PFSK-1 (cell line): ENCODE results near the gene PBX3.

Experiments
- FOXP2 ChIP-seq: optimal IDR thresholded peaks from 2 replicates; pipeline ENCODE3; 2011; ENCODE audit warnings: borderline replicate concordance, control low read depth, inconsistent platforms; ENCODE audit not compliant: insufficient read depth; ENCODE audit errors: extremely low read length, extremely low read depth
- POLR2AphosphoS5 ChIP-seq: IDR thresholded peaks from 2 replicates; pipeline ENCODE4 v1.6.1; 2012; ENCODE audit warnings: low read depth, mild to moderate bottlenecking, control low read depth, low read length, moderate library complexity
- REST ChIP-seq, 2 experiments: IDR thresholded peaks; 2 replicates each; pipeline versions ENCODE4 v1.6.1 to v1.8.0; 2011 to 2012; ENCODE audit warnings: low read depth in 2 of 2, low read length in 2 of 2, control low read depth in 1 of 2, inconsistent platforms in 1 of 2, mild to moderate bottlenecking in 1 of 2, moderate library complexity in 1 of 2; ENCODE audit not compliant: insufficient read depth in 1 of 2
- TAF1 ChIP-seq: IDR thresholded peaks from 2 replicates; pipeline ENCODE4 v1.6.1; 2012; ENCODE audit warnings: low read length, control low read depth, borderline replicate concordance; ENCODE audit not compliant: insufficient read depth

DNA sequence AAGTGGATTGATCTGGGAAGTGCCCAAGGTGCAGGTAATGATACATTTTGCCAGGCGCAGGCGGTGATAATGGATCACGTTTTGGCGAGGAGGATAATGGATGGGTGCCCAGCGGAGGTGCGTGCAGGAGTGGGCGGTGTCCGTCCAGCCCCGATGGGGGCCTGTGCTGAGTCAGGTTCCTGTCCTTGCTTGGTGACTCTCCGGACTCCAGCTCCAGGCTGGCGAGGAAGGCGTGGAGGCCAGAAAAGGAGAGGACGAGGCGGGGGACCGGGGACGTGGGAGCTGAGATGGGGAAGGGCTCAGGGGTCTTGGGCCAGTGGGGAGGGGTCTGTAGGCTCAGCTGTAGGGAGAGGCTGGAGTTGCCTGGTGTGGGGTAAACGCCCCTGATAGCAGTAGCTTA lies 268.3 kb downstream of the PBX3 start:
- TF ChIP-seq POLR2AphosphoS5 (no peak), REST (IDR thresholded peaks at IDR 0.05; ENCODE audit: insufficient read depth in 1 of 2, low read depth in 2 of 2, low read length in 2 of 2) (no peak), FOXP2 (no peak), TAF1 (no peak)
